PC-3 (cell line): ENCODE data around the gene KIDINS220. TPM values are rescaled to one million over a fixed set of nuclear protein-coding genes. Genes with fewer than 3 reads are reported as not detected.

Experiments used
- ATAC-seq: fragments of 200-7000 bp; cut with Tn5 transposase; 2 replicates; pipeline ENCODE4 v1.9.1; 2020; ENCODE audit warnings: mild to moderate bottlenecking, moderate library complexity
- BruUV-seq: library from RNA; stranded (reverse); fragments of 400-500 nt; replicated peaks from 2 replicates; lab custom pipeline; 2021; lab: Mats Ljungman, UMichigan
- CTCF ChIA-PET: fragments of 300-600 bp; sonication (Branson Sonifier 250); formaldehyde crosslinking; loops from one replicate; lab custom pipeline; 2022; ENCODE audit warnings: antibody characterized with exemption; lab: Charles Lee
- POLR2A ChIA-PET: fragments of 300-600 bp; sonication (Branson Sonifier 250); formaldehyde crosslinking; loops from one replicate; lab custom pipeline; 2022; ENCODE audit warnings: antibody characterized with exemption; ENCODE audit not compliant: unreplicated experiment; lab: Charles Lee
- DNase-seq: peaks from one replicate; pipeline ENCODE4 v3.0.0-alpha.2; 2015
- H2AFZ ChIP-seq: fragments of 300-600 bp; sonication (generic); 2 replicates; pipeline ENCODE4 v1.6.0; 2016; ENCODE audit warnings: antibody characterized with exemption, low read length
- H3F3A ChIP-seq: fragments of 300-600 bp; sonication (generic); one replicate; pipeline ENCODE4 v1.6.0; 2017; ENCODE audit warnings: antibody characterized with exemption, low read length, control low read depth, mild to moderate bottlenecking; ENCODE audit not compliant: unreplicated experiment
- H3K27ac ChIP-seq: fragments of 300-600 bp; sonication (generic); 2 replicates; pipeline ENCODE4 v1.5.1; 2016; ENCODE audit warnings: mild to moderate bottlenecking, low read length
- H3K27me3 ChIP-seq: fragments of 300-600 bp; sonication (generic); 2 replicates; pipeline ENCODE4 v1.6.1; 2016; ENCODE audit warnings: low read length, mixed read lengths
- H3K36me3 ChIP-seq: fragments of 300-600 bp; sonication (generic); 2 replicates; pipeline ENCODE4 v1.6.1; 2016; ENCODE audit warnings: low read depth, mixed run types, low read length, mixed read lengths
- H3K4me1 ChIP-seq: fragments of 300-600 bp; sonication (generic); 2 replicates; pipeline ENCODE4 v1.5.1; 2016; ENCODE audit warnings: low read length; ENCODE audit not compliant: insufficient read depth
- H3K4me2 ChIP-seq: fragments of 300-600 bp; sonication (generic); 2 replicates; pipeline ENCODE4 v1.6.0; 2016; ENCODE audit warnings: low read length
- H3K4me3 ChIP-seq: fragments of 300-600 bp; sonication (generic); 2 replicates; pipeline ENCODE4 v1.5.1; 2016; ENCODE audit warnings: mild to moderate bottlenecking, low read length, mixed read lengths
- H3K79me2 ChIP-seq: fragments of 300-600 bp; sonication (generic); 2 replicates; pipeline ENCODE4 v1.6.1; 2017; ENCODE audit warnings: low read length, mixed read lengths
- H3K9ac ChIP-seq: fragments of 300-600 bp; sonication (generic); 2 replicates; pipeline ENCODE4 v1.6.0; 2016; ENCODE audit warnings: mild to moderate bottlenecking, low read length
- H3K9me2 ChIP-seq: fragments of 300-600 bp; sonication (generic); replicated peaks from 2 replicates; pipeline ENCODE4 v1.6.1; 2016; ENCODE audit warnings: mixed run types, low read length, mixed read lengths
- H3K9me3 ChIP-seq: fragments of 300-600 bp; sonication (generic); 2 replicates; pipeline ENCODE4 v1.6.1; 2016; ENCODE audit warnings: low read length, mixed read lengths
- H4K20me1 ChIP-seq: fragments of 300-600 bp; sonication (generic); 2 replicates; pipeline ENCODE4 v1.6.1; 2016; ENCODE audit warnings: low read length, mixed read lengths
- EZH2 ChIP-seq: fragments of 300-600 bp; sonication (generic); IDR thresholded peaks from one replicate; pipeline ENCODE4 v1.6.1; 2017; ENCODE audit warnings: antibody characterized with exemption, mild to moderate bottlenecking, low read length; ENCODE audit not compliant: unreplicated experiment
- EZH2phosphoT487 ChIP-seq: fragments of 300-600 bp; sonication (generic); IDR thresholded peaks from 2 replicates; pipeline ENCODE4 v1.6.1; 2018; ENCODE audit warnings: mild to moderate bottlenecking, antibody characterized with exemption, low read length, borderline replicate concordance
- intact Hi-C: fragments of 100-400 bp; cut with micrococcal nuclease; formaldehyde crosslinking; loops from 2 replicates; pipeline ENCODE4 v1.9.0; 2023
- total RNA-seq: library from RNA; depleted of rRNA; stranded (reverse); fragments of >200 nt; gene quantifications from 2 replicates; pipeline ENCODE4 v1.2.3, GENCODE V29; 2014
- TF ChIP-seq, protein P1 (sequence below): fragments of 300-600 bp; sonication (generic); conservative IDR thresholded peaks from 2 replicates; pipeline ENCODE4 v1.5.1; 2017; ENCODE audit warnings: antibody characterized with exemption, low read depth, mild to moderate bottlenecking, low read length

The KIDINS220 gene
- total RNA-seq, 1 experiment from 2014 or later, result 37.6 TPM

DNA sequence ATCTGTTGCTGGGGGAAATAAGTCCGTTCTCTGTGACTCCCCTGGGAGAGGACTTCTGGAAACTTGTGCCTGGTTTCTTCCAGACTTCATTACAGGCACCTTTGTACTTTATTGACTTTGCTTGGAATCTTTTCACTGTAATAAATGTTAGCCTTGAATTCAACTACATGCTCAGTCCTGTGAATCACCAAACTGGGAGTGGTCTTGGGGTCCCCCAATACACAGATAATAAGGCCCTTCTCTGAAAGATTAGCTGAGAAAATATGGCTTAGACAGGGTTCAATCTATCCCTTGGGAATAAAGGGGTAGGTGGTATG, 48.7 kb upstream of the KIDINS220 start:
- H3K27ac ChIP-seq, result no peak overlapping the region
- H3K4me3 ChIP-seq, result no peak overlapping the region
- TF ChIP-seq EZH2 (no peak), EZH2phosphoT487 (no peak)
- TF ChIP-seq, protein P1, sequence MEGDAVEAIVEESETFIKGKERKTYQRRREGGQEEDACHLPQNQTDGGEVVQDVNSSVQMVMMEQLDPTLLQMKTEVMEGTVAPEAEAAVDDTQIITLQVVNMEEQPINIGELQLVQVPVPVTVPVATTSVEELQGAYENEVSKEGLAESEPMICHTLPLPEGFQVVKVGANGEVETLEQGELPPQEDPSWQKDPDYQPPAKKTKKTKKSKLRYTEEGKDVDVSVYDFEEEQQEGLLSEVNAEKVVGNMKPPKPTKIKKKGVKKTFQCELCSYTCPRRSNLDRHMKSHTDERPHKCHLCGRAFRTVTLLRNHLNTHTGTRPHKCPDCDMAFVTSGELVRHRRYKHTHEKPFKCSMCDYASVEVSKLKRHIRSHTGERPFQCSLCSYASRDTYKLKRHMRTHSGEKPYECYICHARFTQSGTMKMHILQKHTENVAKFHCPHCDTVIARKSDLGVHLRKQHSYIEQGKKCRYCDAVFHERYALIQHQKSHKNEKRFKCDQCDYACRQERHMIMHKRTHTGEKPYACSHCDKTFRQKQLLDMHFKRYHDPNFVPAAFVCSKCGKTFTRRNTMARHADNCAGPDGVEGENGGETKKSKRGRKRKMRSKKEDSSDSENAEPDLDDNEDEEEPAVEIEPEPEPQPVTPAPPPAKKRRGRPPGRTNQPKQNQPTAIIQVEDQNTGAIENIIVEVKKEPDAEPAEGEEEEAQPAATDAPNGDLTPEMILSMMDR, result no peak
- H3K9ac ChIP-seq, result no peak overlapping the region
- peaks cover 9% of the 10 kb centered on the region; the same call in 1 of the 2 replicates for H3K36me3 ChIP-seq
- ChIA-PET POLR2A (no interaction called here), CTCF (no interaction called here)
- no peaks in the 10 kb centered on the region for H3K4me1 ChIP-seq
- no peak for ATAC-seq
- H3K9me2 ChIP-seq, result no peaks in the 10 kb centered on the region
- H2AFZ ChIP-seq, result no peak overlapping the region
- H3K4me2 ChIP-seq, result no peak overlapping the region
- BruUV-seq, result no TSS peak
- H3K79me2 ChIP-seq, result no peaks in the 10 kb centered on the region
- intact Hi-C loops, result no loop called here
- H3K27me3 ChIP-seq, result no peaks in the 10 kb centered on the region
- H4K20me1 ChIP-seq, result no peaks in the 10 kb centered on the region
- H3K9me3 ChIP-seq, result no peaks in the 10 kb centered on the region
- H3F3A ChIP-seq, result no peaks in the 10 kb centered on the region
- no peak for DNase-seq

DNA sequence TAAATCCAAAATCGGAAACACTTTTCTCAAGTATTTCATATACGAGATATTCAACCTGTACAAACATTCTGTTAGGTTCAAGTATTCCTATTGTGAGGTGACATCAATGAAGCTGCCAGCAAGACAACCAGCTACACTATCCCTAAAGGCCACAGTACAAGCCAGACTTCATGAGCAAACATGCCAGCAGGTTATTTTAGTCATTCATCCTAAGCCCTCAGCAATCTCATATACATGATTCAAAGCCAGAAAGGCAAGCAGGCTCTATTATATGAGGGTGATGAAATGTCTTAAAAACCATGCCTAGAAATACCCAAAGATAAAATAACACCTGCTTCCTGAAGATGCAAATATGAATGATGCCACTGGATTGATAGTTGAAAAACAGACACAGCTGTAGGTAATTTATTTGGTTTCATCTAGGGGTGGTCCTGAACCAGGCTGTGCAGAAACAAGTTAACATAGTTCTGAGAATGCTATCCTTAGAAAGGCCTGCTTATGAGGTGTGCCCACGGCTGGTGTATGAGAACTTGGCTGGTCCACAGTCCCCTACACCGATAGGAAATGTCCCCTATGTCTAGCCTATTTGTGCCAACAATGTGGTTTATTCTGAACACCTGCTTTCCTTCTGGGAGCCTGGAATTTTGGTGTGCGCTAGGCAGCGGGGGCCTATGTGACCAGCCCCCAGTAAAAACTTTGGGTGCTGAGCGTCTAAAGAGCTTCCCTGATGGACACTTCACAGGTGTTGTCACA, 48.2 kb upstream of the KIDINS220 start:
- Histone ChIP-seq H3K36me3 (peaks cover 14% of the 10 kb centered on the region; the same call in 1 of the 2 replicates), H3K27me3 (no peaks in the 10 kb centered on the region), H3K9ac (no peak overlapping the region), H2AFZ (no peak overlapping the region), H3K4me3 (no peak overlapping the region), H4K20me1 (no peaks in the 10 kb centered on the region), H3K79me2 (no peaks in the 10 kb centered on the region), H3K9me2 (no peaks in the 10 kb centered on the region), H3F3A (no peaks in the 10 kb centered on the region), H3K27ac (no peak overlapping the region), H3K4me1 (no peaks in the 10 kb centered on the region), H3K9me3 (no peaks in the 10 kb centered on the region), H3K4me2 (no peak overlapping the region)
- CTCF ChIA-PET, result no interaction called here
- no TSS peak for BruUV-seq
- ATAC-seq, result no peak
- no peak for DNase-seq
- POLR2A ChIA-PET, result no interaction called here
- TF ChIP-seq, protein P1, result no peak
- TF ChIP-seq EZH2phosphoT487 (no peak), EZH2 (no peak)
- intact Hi-C loops, result no loop called here

DNA sequence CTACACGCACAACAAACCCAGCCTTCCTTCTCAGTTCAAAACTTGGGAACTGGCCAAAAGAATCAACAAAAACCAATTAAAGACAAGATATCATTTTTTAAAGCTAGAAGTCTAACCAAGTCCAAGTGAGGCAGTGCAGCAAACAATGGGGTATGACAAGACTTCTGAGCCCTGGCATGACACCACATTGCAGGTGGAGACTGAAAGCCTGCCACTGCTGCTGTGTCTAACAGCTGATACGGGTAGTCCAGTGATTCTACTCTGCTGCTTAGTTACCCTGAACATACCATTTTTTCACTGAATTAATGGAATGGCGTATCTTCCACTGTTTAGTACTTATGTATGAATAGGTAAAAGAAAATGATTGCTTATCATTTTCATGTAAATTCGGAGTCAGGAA, 47.4 kb upstream of the KIDINS220 start:
- Histone ChIP-seq H3K27me3 (no peaks in the 10 kb centered on the region), H3K4me3 (no peak overlapping the region), H4K20me1 (no peaks in the 10 kb centered on the region), H3K9me2 (no peaks in the 10 kb centered on the region), H3K36me3 (peaks cover 14% of the 10 kb centered on the region; the same call in 1 of the 2 replicates), H3K4me2 (no peak overlapping the region), H3K9ac (no peak overlapping the region), H3K9me3 (no peaks in the 10 kb centered on the region), H3K79me2 (no peaks in the 10 kb centered on the region), H3F3A (no peaks in the 10 kb centered on the region), H2AFZ (no peak overlapping the region), H3K4me1 (no peaks in the 10 kb centered on the region), H3K27ac (no peak overlapping the region)
- TF ChIP-seq EZH2phosphoT487 (no peak), EZH2 (no peak)
- TF ChIP-seq, protein P1, result no peak
- CTCF ChIA-PET, result no interaction called here
- POLR2A ChIA-PET, result no interaction called here
- intact Hi-C loops, result no loop called here
- ATAC-seq, result no peak
- DNase-seq, result no peak
- no TSS peak for BruUV-seq
